H9 (cell line): ENCODE measurements around the gene SLC9A5. TPM values are rescaled to one million over a fixed set of nuclear protein-coding genes. Genes with fewer than 3 reads are reported as not detected.

Experiments
- DNase-seq: peaks from one replicate; pipeline ENCODE4 v3.0.0-alpha.2; 2017
- H2AFZ ChIP-seq: one replicate; pipeline ENCODE4 v1.6.1; 2013; ENCODE audit warnings: mild to moderate bottlenecking, low read length, control low read depth, moderate library complexity
- H2AK5ac ChIP-seq: 2 replicates; pipeline ENCODE4 v1.6.1; 2013; ENCODE audit warnings: low read length, control low read depth, mixed read lengths; ENCODE audit not compliant: insufficient read length
- H2BK120ac ChIP-seq: one replicate; pipeline ENCODE4 v1.6.1; 2013; ENCODE audit warnings: low read depth, mild to moderate bottlenecking, low read length, control low read depth, inconsistent platforms; ENCODE audit not compliant: poor library complexity, severe bottlenecking
- H2BK12ac ChIP-seq: 2 replicates; pipeline ENCODE4 v1.6.1; 2013; ENCODE audit warnings: low read length, control low read depth, mixed read lengths, low read depth; ENCODE audit not compliant: insufficient read length
- H2BK15ac ChIP-seq: 2 replicates; pipeline ENCODE4 v1.6.1; 2013; ENCODE audit warnings: low read depth, low read length, control low read depth
- H2BK20ac ChIP-seq: one replicate; pipeline ENCODE4 v1.6.1; 2013; ENCODE audit warnings: low read depth, mild to moderate bottlenecking, low read length, control low read depth, inconsistent platforms; ENCODE audit not compliant: poor library complexity, severe bottlenecking
- H2BK5ac ChIP-seq: 2 replicates; pipeline ENCODE4 v1.6.1; 2013; ENCODE audit warnings: low read length, control low read depth, mixed read lengths; ENCODE audit not compliant: insufficient read length
- H3K14ac ChIP-seq: 2 replicates; pipeline ENCODE4 v1.6.1; 2013; ENCODE audit warnings: low read length, control low read depth; ENCODE audit not compliant: insufficient read depth
- H3K18ac ChIP-seq: 2 replicates; pipeline ENCODE4 v1.6.1; 2013; ENCODE audit warnings: low read depth, mild to moderate bottlenecking, mixed read lengths, low read length, control low read depth; ENCODE audit not compliant: insufficient read length
- H3K23ac ChIP-seq: 2 replicates; pipeline ENCODE4 v1.6.1; 2013; ENCODE audit warnings: low read length, control low read depth, mixed read lengths, low read depth; ENCODE audit not compliant: insufficient read length
- H3K23me2 ChIP-seq: 2 replicates; pipeline ENCODE4 v1.6.1; 2013; ENCODE audit warnings: low read depth, mild to moderate bottlenecking, mixed read lengths, low read length, control low read depth; ENCODE audit not compliant: insufficient read length, poor library complexity, severe bottlenecking
- H3K27ac ChIP-seq: 2 replicates; pipeline ENCODE4 v1.5.1; 2013; ENCODE audit warnings: low read length, control low read depth, mixed read lengths, low read depth; ENCODE audit not compliant: insufficient read length
- H3K27me3 ChIP-seq: 2 replicates; pipeline ENCODE4 v1.6.1; 2013; ENCODE audit warnings: low read length, control low read depth, inconsistent platforms; ENCODE audit not compliant: insufficient read depth
- H3K4ac ChIP-seq: 2 replicates; pipeline ENCODE4 v1.6.1; 2013; ENCODE audit warnings: low read depth, mild to moderate bottlenecking, control low read depth, inconsistent platforms, low read length, moderate library complexity
- H3K4me1 ChIP-seq: 2 replicates; pipeline ENCODE4 v1.6.1; 2013; ENCODE audit warnings: low read length, control low read depth, inconsistent platforms; ENCODE audit not compliant: insufficient read depth
- H3K4me2 ChIP-seq: 2 replicates; pipeline ENCODE4 v1.6.1; 2013; ENCODE audit warnings: low read length, control low read depth, mixed read lengths; ENCODE audit not compliant: insufficient read length, insufficient read depth
- H3K56ac ChIP-seq: 2 replicates; pipeline ENCODE4 v1.6.1; 2013; ENCODE audit warnings: low read depth, mild to moderate bottlenecking, mixed read lengths, low read length, control low read depth; ENCODE audit not compliant: insufficient read length
- H3K79me1 ChIP-seq: 2 replicates; pipeline ENCODE4 v1.6.1; 2013; ENCODE audit warnings: low read depth, mild to moderate bottlenecking, moderate library complexity, low read length, control low read depth, inconsistent platforms; ENCODE audit not compliant: insufficient read depth, poor library complexity, severe bottlenecking
- H3K79me2 ChIP-seq: 2 replicates; pipeline ENCODE4 v1.6.1; 2013; ENCODE audit warnings: low read length, control low read depth, inconsistent platforms; ENCODE audit not compliant: insufficient read depth
- H3K9ac ChIP-seq: 2 replicates; pipeline ENCODE4 v1.6.1; 2013; ENCODE audit warnings: low read length, control low read depth, mixed read lengths; ENCODE audit not compliant: insufficient read length; ENCODE audit errors: extremely low read depth
- H3K9me3 ChIP-seq: one replicate; pipeline ENCODE4 v1.6.1; 2013; ENCODE audit warnings: low read depth, low read length, inconsistent platforms; ENCODE audit not compliant: control insufficient read depth
- H3T11ph ChIP-seq: one replicate; pipeline ENCODE4 v1.6.1; 2013; ENCODE audit warnings: mild to moderate bottlenecking, low read length, control low read depth, inconsistent platforms
- H4K20me1 ChIP-seq: one replicate; pipeline ENCODE4 v1.6.1; 2013; ENCODE audit not compliant: control insufficient read depth, insufficient read length, insufficient read depth
- H4K5ac ChIP-seq: 2 replicates; pipeline ENCODE4 v1.6.1; 2013; ENCODE audit warnings: low read depth, mild to moderate bottlenecking, mixed read lengths, low read length, control low read depth; ENCODE audit not compliant: insufficient read length
- H4K8ac ChIP-seq: replicated peaks from 2 replicates; pipeline ENCODE4 v1.6.1; 2013; ENCODE audit warnings: low read length, control low read depth, mixed read lengths, low read depth; ENCODE audit not compliant: insufficient read length
- H4K91ac ChIP-seq: 2 replicates; pipeline ENCODE4 v1.6.1; 2013; ENCODE audit warnings: low read depth, mild to moderate bottlenecking, moderate library complexity, mixed read lengths, low read length, control low read depth; ENCODE audit not compliant: insufficient read length
- H3K27ac Mint-ChIP-seq, 3 experiments: 2 replicates in 2 of 3; 3 replicates in 1 of 3; pipeline ENCODE4 v1.8.0; 2020 to 2021; ENCODE audit warnings: mixed read lengths in 3 of 3, mild to moderate bottlenecking in 1 of 3, moderate library complexity in 1 of 3
- H3K27me3 Mint-ChIP-seq: 2 replicates; pipeline ENCODE4 v1.8.0; 2021; ENCODE audit warnings: low read depth, mild to moderate bottlenecking, moderate library complexity, mixed read lengths
- H3K36me3 Mint-ChIP-seq, 3 experiments: 2 replicates in 2 of 3; 3 replicates in 1 of 3; pipeline ENCODE4 v1.8.0; 2020 to 2021; ENCODE audit warnings: low read depth in 3 of 3, mixed read lengths in 3 of 3; ENCODE audit not compliant: insufficient read depth in 1 of 3
- H3K4me1 Mint-ChIP-seq, 2 experiments: 2 replicates each; pipeline ENCODE4 v1.8.0; 2020; ENCODE audit warnings: mixed read lengths in 2 of 2
- H3K4me3 Mint-ChIP-seq, 2 experiments: 2 replicates in 1 of 2; 3 replicates in 1 of 2; pipeline ENCODE4 v1.8.0; 2020 to 2021; ENCODE audit warnings: mild to moderate bottlenecking in 2 of 2, mixed read lengths in 2 of 2, moderate library complexity in 1 of 2
- H3K9me3 Mint-ChIP-seq, 2 experiments: 2 replicates in 1 of 2; 3 replicates in 1 of 2; pipeline ENCODE4 v1.8.0; 2020; ENCODE audit warnings: mild to moderate bottlenecking in 2 of 2, mixed read lengths in 2 of 2, moderate library complexity in 1 of 2
- WGBS: extraction: QIAGEN DNeasy Blood & Tissue Kit; methylation state at CpG from one replicate; pipeline ENCODE4 v1.1.7; 2013; ENCODE audit warnings: missing lambda C conversion rate, low lambda C conversion rate, mixed read lengths; ENCODE audit not compliant: insufficient read length; ENCODE audit errors: extremely low coverage; 5-methylcytosine and 5-hydroxymethylcytosine counted together
- total RNA-seq: library from RNA; stranded (reverse); gene quantifications from 2 replicates; pipeline ENCODE4 v1.2.1, GENCODE V29; 2021
- TF ChIP-seq, protein P1 (sequence below): fragments of 200-600 bp; sonication (generic); conservative IDR thresholded peaks from 3 replicates; pipeline ENCODE4 v1.8.0; 2021; ENCODE audit warnings: antibody characterized with exemption, mild to moderate bottlenecking

Gene SLC9A5
- total RNA-seq, 1 experiment from 2014 or later = 9.1 TPM

DNA sequence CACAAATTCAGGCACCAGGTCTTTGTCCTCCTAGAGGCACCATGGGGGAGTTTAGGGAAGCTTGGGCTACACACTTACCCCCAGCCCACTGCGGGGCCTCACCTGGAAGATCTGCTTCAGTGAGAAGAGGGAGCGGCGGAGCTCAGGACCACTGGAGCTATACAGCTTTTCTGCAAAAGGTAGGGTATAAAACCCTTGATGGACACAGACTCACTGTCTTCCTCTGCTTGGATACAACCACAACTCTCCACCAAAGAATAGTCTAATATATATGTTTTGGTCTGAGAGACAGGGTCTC lies 10.6 kb upstream of the SLC9A5 start:
- Mint-ChIP-seq H3K9me3 (no peaks in the 10 kb centered on the region), H3K27ac (no peak overlapping the region), H3K36me3 (peaks cover 23 to 57% (median 39%) of the 10 kb centered on the region in 3 experiments), H3K4me1 (peaks cover 13 to 20% of the 10 kb centered on the region in 2 experiments), H3K27me3 (no peaks in the 10 kb centered on the region), H3K4me3 (no peak overlapping the region)
- Histone ChIP-seq H3K9ac (no peak overlapping the region), H2BK20ac (no peak overlapping the region), H3K27ac (no peak overlapping the region), H3K14ac (no peak overlapping the region), H3K4ac (no peak overlapping the region), H3K4me1 (peaks cover 11% of the 10 kb centered on the region; the same call in 1 of the 2 replicates), H4K20me1 (peaks cover 3% of the 10 kb centered on the region), H2BK15ac (no peak overlapping the region), H4K8ac (no peak overlapping the region), H3K4me2 (no peak overlapping the region), H2BK5ac (no peak overlapping the region), H3K9me3 (no peaks in the 10 kb centered on the region), H2BK12ac (no peak overlapping the region), H2BK120ac (no peak overlapping the region), H4K5ac (no peak overlapping the region), H3K56ac (no peak overlapping the region), H3K18ac (no peak overlapping the region), H3K27me3 (no peaks in the 10 kb centered on the region), H3K79me1 (peaks cover 4% of the 10 kb centered on the region), H4K91ac (no peak overlapping the region), H3K79me2 (no peaks in the 10 kb centered on the region), H3K23ac (no peak overlapping the region), H2AK5ac (no peak overlapping the region), H3K23me2 (no peaks in the 10 kb centered on the region), H2AFZ (no peak overlapping the region), H3T11ph (no peak overlapping the region)
- WGBS = no CpG with 5 or more reads among the region's 3 CpGs
- TF ChIP-seq, protein P1, sequence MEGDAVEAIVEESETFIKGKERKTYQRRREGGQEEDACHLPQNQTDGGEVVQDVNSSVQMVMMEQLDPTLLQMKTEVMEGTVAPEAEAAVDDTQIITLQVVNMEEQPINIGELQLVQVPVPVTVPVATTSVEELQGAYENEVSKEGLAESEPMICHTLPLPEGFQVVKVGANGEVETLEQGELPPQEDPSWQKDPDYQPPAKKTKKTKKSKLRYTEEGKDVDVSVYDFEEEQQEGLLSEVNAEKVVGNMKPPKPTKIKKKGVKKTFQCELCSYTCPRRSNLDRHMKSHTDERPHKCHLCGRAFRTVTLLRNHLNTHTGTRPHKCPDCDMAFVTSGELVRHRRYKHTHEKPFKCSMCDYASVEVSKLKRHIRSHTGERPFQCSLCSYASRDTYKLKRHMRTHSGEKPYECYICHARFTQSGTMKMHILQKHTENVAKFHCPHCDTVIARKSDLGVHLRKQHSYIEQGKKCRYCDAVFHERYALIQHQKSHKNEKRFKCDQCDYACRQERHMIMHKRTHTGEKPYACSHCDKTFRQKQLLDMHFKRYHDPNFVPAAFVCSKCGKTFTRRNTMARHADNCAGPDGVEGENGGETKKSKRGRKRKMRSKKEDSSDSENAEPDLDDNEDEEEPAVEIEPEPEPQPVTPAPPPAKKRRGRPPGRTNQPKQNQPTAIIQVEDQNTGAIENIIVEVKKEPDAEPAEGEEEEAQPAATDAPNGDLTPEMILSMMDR = no peak
- no peak for DNase-seq
